Omental fat pad (tissue), 4 donors: ENCODE results near the gene FAAH. TPM values are rescaled to one million over a fixed set of nuclear protein-coding genes. Genes with fewer than 3 reads are reported as not detected.

Experiments
- ATAC-seq: fragments of 150-250 bp; one replicate; pipeline ENCODE4 v1.9.1; 2016; ENCODE audit warnings: mild to moderate bottlenecking, moderate library complexity; ENCODE audit not compliant: low FRiP score
- DNase-seq: peaks from one replicate; pipeline ENCODE4 v3.0.0-alpha.2; 2019; ENCODE audit warnings: low spot score
- CTCF ChIP-seq, 3 donors: fragments of 450-650 bp; IDR thresholded peaks; one replicate each; pipeline ENCODE4 v1.5.1; 2016 to 2017; ENCODE audit warnings: antibody characterized with exemption in 3 of 3, mild to moderate bottlenecking in 3 of 3, moderate library complexity in 2 of 3
- total RNA-seq, 4 donors: library from RNA; depleted of rRNA; stranded (reverse); fragments of >200 nt; gene quantifications; one replicate each; pipeline ENCODE4 v1.1.0, GENCODE V29; 2016

FAAH gene
- total RNA-seq, 4 donors from 2014 or later: 11.5 to 36.4 (median 20.3) TPM

DNA sequence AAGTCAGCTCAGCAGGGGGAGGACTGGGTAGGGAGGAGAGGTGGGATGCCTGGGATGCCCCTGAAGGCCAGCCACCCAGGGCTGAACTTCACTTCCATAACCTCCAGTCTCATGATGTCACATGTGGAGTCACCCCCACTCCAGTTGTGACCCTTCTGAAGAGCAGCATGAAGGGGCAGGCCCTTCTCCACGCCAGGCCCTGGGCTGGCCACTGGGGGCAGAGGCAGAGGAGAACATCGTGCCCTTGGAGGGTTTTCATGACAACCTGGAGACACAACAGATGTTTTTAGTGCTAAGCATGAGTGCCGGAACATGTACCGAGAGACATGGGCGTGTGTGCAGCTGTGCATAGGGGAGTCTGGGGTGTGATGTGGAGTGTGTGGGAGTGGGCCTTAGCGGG lies 37.6 kb downstream of the FAAH start:
- no peak for TF ChIP-seq CTCF (IDR thresholded peaks at IDR 0.05)
- ATAC-seq (no peak), DNase-seq (no peak)

- ATAC-seq: no peak
- DNase-seq: no peak
- no peak for TF ChIP-seq CTCF (IDR thresholded peaks at IDR 0.05)
Measured at GRCh38 chr1:46432781-46433327, 38.7 kb downstream of the FAAH start.

- ATAC-seq (no peak), DNase-seq (no peak)
- no peak for TF ChIP-seq CTCF (IDR thresholded peaks at IDR 0.05)
Measured at GRCh38 chr1:46434358-46434757, 40.2 kb downstream of the FAAH start.

DNA sequence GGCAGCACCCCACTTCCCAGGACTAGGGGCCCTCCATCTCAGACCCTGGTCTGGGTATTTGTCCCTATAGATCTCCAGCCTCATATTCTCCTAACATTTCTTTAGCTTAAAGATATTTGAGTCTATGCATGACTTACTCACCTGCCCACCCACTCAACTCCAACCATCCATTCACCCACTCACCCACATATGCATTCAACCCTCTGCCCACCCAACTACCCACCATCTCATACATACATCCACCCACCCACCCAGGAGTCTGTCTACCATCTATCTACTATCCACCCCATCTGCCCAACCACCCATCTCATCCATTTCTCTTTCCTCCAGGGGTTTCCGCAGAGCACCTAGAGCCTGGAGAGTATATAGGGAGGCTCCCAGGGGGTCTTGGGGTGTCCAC lies 42.7 kb downstream of the FAAH start:
- TF ChIP-seq CTCF (IDR thresholded peaks at IDR 0.05): no peak
- DNase-seq: no peak
- no peak for ATAC-seq

DNA sequence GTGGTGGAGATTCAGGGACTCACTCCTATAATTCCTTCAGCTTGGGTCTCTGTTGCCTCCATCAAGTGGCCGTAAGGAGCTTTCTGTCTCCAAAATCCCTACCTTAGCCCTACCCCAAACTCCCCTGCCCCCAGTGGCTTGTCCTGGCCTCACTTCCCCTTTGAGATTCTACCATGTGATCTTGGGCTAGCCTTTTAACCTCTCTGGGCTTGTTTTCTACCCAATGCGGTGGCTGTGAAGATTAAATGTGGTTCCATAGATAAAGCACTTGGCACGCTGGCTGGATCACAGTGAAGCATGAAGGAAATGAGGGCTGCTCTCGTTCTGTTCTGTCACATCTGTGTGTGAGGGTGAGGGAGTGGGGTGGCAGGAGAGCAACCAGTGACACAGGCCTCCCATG lies 43.6 kb downstream of the FAAH start:
- no peak for TF ChIP-seq CTCF (IDR thresholded peaks at IDR 0.05)
- ATAC-seq: no peak
- DNase-seq: no peak

- no peak for DNase-seq
- no peak for ATAC-seq
- TF ChIP-seq CTCF (IDR thresholded peaks at IDR 0.05): no peak
Measured at GRCh38 chr1:46438346-46438745, 44.2 kb downstream of the FAAH start.

DNA sequence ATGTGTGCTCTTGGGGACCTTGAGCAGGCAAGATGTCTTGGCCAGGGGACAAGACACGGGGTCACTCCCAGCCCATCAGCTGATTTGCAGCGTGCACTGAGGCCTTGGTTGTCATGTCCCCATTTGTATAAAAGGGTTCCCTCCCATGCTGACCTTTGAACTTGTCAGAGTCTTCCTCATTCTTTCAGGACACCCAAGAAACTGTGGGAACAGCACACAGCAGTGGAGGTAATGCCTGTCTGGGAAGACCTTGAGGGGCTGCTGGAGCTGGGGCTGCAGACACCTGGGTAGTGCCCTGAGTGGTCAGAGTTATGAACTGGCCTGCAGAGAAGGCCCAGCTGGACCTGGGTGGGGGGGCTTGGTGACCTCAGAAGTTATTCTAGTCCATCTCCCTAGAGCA lies 46.4 kb downstream of the FAAH start:
- no peak for TF ChIP-seq CTCF (IDR thresholded peaks at IDR 0.05)
- no peak for DNase-seq
- no peak for ATAC-seq
